KBM-7 (cell line): ENCODE data around the gene ISM2.

Experiments
- DNase-seq: peaks from one replicate; pipeline ENCODE4 v3.0.0-alpha.2; 2015
- in situ Hi-C: fragments of 300-500 bp; cut with MboI; formaldehyde crosslinking; loops from 2 replicates; pipeline ENCODE4 v1.14.3; 2020; ENCODE audit warnings: low sequenced_read_pairs, low pct_unique_long_range_greater_than_20kb, mixed read lengths

ISM2 gene

DNA sequence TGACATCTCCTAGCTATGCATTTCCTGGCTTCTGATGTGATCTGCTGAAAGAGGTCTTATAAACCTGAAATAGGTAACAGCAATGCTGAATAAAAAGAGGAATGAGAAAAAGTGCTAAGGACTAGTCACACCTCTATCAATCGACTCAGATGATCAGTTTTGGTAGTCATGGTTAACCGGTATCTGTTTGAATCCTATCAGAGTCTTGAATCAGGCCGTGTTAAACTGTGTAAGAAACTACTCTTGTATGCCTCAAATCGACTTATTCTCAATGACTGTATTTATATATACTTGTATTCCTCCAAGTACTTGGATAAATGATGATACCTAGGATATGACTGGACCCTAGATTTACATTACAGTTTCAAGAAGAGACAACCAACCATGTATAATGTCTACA, 10.8 kb upstream of the ISM2 start:
- in situ Hi-C loops = no loop called here
- DNase-seq = no peak

DNA sequence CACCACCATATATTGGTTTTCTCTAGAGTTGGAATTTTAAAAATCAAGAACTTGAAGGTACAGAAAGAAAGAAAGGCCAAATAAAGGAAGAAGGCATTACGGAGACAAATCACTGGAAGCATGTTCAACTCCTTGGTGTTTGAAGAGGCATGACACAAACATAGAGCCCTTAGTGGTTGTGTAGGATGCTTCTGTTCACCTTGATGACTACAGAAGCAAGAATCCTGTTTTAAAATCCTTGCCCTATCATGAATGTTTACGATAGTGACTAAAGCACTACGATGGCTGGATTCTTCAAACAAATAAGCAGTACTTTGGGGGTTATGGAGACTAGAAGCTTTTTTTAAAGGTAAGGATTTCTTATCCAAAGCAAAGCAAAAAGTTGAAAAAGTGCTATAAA, 10.3 kb upstream of the ISM2 start:
- no peak for DNase-seq
- in situ Hi-C loops = no loop called here

DNA sequence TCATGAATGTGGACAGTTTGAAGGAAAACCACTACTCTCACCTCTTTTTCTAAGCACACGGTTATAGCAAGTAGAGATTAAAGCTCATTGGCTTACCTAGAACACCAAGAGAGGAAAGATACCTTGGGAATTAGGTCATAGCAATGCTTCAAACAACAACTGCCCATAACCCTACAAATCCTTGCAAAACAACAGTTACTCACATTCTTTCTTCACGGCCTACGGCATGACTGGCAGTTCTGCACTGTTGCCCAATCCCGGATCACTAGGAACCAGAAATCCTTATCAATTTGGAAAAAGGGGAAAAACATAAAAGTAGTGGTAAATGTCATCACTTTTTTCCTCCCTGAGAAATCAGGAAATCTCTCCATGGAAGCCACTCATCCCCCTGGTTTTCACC, 9.6 kb upstream of the ISM2 start:
- no peak for DNase-seq
- in situ Hi-C loops = no loop called here

DNA sequence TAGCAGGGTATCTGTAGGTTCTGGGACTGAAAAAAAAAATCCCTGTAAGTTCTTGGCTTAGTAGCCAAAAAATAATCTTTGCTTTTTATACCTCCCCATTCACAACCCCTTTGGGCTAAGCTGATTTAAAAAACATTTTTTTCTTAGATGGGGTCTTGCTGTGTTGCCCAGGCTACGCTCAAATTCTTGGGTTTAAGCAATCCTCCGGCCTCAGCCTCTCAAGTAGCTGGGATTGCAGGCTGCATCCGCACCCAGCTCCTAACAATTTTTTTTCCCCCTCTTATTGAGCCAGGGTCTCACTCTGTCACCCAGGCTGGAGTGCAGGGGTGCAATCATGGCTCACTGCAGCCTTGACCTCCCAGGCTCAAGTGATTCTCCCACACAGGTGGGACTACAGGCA, 9.1 kb upstream of the ISM2 start:
- in situ Hi-C loops = no loop called here
- DNase-seq = no peak

DNA sequence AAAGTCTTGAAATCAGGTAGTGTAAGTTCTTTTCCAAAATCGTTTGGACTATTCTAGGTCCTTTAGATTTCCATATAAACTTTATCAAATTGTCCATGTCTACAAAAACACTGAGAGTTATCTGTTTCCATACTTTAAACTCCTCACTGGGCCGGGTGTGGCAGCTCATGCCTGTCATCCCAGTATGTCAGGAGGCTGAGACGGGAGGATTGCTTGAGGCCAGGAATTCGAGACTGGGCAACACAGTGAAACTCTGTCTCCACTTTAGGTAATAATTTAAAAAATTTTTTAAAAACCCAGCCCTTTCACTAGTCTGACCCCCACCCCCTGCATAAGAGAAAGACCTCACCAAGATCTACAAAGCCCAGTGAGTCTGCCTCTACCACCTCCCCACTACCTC, 6.4 kb upstream of the ISM2 start:
- no peak for DNase-seq
- in situ Hi-C loops = no loop called here

DNA sequence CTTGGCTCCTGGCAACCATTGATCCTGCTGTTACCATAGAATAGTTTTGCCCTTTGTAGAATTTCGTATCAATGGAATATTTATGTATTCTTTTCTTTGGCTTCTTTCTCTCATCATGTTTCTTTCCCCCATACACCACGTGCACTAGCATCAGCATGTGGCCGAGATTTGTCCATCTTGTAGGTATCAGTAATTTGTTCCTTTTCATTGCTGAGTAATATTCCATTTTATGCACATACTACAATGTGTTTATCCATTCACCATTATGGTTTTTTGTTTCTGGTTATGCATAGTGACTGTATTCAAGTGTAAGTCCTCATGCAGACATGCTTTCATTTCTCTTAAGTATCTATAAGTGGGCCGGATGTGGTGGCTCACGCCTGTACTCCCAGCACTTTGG, 4.5 kb upstream of the ISM2 start:
- no peak for DNase-seq
- in situ Hi-C loops = no loop called here

DNA sequence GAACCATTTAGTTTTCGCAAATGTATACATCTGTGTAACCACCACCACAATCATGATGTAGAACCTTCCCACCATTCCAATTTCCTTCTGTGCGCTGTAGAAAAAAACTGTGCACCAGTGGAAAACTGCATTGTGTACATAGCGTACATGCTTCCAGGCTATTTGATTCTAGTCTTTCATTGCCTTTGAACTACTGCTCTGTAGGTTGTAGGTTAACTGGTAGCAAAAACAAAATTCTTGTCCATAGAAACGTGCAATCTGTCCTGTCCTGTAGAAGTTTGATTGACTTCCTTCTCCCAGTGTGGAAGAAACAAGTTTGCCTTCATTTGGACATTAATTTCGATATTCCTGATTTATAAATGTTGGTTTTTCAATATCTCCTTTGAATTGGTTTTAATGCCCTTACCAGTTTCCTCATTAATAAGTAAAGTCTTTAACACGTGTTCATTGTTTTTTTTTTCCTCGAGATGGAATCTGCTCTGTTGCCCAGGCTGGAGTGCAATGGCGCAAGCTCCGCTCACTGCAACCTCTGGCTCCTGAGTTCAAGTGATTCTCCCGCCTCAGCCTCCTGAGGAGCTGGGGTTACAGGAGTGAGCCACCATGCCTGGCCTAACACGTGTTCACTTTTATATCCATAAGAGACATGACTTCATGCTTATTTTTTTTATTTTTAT, 3.6 kb upstream of the ISM2 start:
- in situ Hi-C loops = no loop called here
- DNase-seq = no peak

DNA sequence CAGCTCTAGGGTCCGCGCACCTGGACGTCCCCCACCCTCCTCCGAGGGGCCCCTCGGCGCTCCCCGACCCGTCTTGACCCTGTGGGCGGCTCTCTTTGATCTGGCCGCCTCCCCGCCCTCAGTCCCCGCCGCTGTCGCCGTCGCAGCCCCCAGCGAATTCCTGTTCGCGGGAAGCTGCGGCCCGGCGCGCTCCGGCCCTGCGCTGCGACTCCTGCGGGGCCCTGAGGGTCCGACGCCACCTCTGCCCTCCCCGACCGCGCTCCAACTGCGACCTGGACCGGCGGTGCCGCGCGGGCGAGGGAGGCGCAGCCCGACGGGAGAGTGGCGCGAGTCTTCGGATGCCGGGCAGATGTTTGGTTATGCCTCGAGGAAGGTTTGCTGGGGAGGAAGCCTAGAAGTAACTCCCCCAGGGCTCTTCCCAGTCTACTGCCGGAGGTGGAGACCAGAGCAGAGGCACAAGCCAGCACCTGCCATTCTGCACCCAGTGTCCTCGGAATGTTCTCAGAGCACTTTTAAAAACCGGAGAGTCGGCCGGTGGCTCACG, 440 bp upstream of the ISM2 start:
- in situ Hi-C loops = no loop called here
- DNase-seq = peak; percentile 38

DNA sequence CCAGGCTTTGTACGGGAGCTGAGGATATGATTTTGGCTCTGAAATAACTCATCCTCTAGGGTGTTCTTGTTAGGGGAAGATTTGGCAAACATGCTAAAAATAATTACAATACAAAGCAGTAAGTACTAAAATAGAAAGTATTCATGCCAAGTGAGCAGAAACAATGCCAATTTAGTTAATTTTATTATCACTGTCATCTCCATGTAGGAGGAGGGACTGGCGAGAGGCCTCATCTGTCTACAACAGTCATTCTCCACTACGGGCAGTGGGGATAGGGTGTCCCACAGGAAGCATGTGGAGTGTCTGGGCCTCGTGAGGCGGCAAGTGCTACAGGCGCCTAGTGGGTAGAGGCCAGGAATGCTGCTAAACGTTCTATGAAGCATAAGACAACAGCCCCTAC, 3.3 kb downstream of the ISM2 start:
- DNase-seq = no peak
- in situ Hi-C loops = no loop called here

DNA sequence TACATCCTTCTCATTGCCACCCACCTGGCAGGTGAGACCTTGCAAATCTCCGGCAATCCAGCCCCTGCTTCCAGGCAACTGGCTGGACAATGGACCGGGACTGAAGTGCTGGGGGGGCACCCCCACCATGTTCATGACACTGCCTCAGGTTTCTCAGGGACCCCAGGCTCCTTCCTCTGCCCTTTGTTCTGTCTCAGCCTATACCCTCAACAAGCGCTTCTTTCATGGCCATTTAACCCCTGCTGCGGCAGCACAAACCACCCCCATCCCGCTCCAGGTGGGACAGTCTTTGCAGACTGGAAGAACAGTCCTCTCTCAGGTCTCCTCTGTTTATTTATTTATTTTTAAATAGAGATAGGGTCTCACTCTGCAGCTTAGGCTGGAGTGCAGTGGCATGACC, 7.6 kb downstream of the ISM2 start:
- DNase-seq = no peak
- in situ Hi-C loops = no loop called here

DNA sequence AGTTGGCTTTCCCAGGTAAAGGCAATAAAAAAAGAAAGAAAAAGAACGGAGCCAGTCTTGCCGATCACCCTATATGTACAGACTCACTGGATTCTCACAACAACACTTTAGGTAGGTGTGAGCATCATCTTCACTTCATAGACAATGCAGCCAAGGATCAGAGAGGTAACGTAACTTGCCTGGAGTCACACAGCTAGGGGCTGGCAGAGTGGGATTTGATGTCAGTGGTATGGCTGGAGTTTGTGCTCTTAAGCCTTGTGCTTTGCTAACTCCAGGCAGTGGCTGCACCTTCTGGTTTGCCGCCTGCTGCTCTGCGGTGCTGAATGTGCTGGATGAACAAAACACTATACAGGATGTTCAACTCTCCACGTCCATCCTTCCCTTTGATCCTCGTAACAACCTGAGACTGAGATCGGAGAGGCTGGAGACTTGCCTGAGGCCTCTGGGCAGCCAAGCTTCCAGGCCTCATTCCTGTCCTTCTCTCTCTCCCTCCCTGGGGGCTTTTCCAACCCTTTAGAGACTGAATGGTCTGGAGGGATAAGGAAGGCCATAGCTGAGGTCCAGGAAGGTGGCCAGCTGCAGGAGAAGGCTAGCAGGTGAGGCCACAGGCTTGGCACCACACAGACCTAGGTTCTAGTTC, 8.1 kb downstream of the ISM2 start:
- no peak for DNase-seq
- in situ Hi-C loops = no loop called here

DNA sequence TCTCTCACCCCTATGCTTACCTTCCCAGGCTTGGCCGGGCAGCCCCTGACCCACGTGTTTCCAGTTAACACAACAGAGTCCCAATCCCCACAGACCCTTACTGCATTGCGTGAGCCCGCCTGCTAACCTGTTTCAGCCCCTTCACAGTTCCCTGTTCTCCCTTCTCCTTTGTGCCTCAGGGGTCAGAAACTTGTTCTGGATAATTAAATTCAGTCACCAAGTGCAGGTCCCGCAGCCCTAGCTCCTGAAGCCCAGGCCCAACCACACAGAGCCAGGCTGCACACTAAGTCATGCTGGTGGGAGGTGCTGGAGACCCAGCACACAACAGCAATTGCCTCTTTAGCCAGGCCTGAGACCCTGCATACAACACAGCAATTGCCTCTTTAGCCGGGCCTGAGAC, 9.6 kb downstream of the ISM2 start:
- no peak for DNase-seq
- in situ Hi-C loops = no loop called here

DNA sequence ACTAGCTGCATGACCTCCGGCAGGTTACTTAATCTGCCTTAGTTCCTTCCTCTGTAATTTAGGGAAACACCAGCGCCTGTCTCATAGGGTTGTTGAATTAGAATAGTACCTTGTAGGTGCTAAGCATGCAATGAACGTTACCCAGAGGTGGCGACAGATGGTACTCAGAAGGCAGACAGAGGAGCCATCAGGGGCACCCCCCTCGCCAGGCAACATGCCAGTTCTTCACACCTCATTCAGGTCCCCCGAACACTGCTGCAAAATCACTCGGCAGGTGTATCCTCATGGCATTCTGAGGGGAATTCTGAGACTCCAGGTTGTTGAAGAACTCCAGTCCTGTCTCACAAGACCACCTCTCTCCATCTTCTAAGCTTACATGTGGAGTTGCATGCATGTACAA, 10.1 kb downstream of the ISM2 start:
- no peak for DNase-seq
- in situ Hi-C loops = no loop called here

DNA sequence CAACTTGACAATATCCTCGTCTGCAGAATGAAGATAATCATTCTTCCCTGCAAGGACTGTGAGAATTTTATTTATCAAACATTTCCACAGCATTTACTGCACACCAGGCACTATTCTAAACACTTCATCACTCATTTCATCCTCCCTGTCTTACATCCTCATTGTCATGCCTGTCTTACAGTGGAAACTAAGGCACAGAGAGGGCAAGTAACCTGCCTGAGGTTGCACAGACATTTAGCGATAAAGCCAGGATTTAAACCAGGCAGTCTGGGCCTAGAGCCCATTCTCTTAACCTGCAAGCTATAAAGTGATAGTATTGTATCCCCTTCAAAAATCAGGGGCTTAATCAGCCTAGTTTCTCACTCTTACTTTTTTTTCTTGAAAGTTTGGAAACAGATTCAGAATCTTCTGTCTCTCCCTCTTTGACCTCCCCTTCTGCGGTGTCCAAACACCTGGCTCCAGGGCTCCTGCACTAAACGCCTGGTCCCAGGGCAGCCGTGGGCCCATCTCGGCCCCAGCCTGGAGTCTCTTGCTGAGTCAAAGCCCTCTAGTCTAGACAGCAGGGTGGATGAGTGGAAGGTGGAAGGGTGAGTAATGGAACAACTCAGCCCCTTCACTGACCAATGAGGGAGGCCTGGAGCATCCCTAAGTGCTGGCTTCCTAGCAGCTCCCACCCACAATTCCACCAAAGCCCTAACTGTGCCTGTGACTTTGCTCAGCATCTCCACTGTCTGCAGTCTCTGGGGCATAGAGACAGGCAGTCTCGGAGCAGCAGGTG, 12.5 kb downstream of the ISM2 start:
- in situ Hi-C loops = no loop called here
- DNase-seq = no peak

DNA sequence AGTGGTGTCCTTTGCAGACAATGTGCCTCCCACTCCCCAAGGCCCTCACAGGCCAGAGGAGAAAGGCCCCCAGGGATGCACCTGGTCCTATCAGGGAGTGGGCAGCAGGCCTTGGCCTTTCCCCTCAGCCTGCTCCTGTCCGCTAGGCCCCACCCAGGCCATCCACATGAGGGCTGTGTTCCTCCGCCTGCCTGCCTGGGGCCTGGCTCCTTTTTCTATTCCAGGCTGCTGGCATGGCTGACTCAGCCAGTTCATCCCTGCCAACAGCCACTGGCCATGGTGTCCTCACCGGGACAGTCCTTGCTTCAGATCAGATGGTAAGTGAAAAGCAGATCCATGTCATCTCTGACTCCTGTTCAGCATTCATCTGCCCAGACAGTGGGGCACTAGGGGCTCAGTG, 13.4 kb downstream of the ISM2 start:
- DNase-seq = no peak
- in situ Hi-C loops = no loop called here

DNA sequence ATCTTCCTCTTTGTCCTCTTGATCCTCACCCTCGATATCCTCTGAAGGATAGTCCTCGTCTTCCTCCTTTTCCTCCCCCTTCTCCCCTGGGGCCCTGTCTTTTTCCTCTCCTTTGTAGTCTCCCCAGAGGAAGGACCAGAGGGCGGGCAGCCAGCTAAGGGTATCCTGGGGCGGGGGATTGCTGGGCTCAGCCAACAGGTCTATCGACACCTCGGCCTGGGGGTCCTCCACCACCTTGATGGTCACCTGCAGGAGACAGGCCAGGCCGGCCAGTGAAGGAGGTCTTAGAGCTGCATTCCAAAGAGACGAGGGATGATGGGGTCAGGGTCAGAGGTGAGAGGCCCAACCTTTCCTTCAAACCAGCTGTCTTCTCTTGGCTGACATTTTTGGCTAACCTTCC, 16.2 kb downstream of the ISM2 start:
- in situ Hi-C loops = no loop called here
- DNase-seq = no peak

DNA sequence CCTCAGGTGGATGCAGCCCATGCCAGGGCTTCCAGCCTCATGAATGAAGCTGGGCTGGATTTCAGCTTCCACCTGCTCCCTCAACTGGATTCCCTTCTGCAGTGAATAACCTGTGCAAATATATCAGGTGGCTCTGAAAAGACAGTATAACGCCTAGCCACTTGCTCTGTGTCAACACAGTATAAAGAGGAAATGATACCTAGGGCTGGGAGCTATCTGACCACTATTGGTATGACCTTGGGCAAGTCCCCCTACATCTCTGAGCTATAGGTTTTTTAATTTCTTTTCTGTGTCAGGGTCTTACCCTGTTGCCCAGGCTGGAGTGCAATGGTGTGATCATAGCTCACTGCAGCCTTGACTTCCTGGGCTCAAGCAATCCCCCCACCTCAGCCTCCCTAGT, 19.8 kb downstream of the ISM2 start:
- in situ Hi-C loops = no loop called here
- DNase-seq = no peak

DNA sequence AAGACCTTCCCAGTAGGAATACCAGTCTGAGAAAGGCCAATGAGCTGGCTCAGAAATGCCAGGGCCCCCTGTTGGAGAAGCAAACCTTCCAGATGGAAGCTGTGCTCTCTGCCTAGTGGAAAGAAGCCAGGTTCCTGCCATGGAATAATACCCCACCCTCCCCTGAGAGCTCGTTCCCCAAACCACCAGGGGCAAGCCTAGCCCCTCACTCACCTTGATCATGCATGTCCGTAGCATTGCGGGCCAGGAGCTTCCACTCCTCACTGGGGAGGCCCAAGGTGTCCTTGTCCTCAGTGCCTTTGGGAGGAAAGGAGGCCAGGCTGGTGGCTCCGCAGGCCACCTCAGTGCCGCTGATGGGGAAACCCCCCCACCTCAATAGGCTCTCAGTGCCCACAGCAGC, 20.6 kb downstream of the ISM2 start:
- no peak for DNase-seq
- in situ Hi-C loops = no loop called here

DNA sequence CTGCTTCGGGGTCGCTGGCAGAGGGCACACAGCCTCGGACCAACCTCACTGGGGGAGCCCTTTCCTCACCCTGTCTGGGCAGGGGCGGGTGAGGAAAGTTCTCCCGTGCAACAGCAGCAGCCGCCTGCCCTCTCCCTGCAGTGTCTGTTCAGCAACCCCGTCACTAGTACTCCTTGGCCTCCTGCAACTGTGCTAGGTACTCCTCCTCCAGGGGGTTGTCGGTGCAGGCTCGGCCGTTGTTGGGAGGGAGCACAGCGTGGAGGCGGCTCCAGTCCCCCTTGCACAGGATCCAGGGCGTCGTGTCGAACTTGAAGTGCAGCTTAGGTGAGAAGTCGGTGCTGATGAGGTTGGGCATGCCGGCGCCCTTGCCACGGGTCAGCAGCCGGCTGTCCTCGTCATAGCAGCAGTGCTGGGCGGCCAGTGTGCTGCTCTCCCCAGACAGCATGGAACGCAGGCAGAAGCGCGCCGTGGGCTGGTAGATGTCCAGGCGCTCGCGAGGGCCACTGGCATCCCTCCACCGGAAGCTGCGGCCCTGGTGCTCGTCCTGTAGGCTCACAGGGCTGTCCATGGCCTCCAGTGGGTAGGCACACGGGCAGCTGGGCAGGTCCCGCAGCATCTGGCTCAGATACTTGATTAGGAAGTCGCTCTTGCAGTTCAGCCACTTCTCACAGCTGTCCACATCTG, 23.0 kb downstream of the ISM2 start:
- DNase-seq = no peak
- in situ Hi-C loops = no loop called here
